ENCODE results near the gene RPA3.

Gene RPA3

GRCh38 chr7:7736671-7737070, 18.3 kb upstream of the RPA3 start:
- no peak for DNase-seq (ENCODE audit: extremely low read depth in 1 of 2, low read depth in 1 of 2)

GRCh38 chr7:7732621-7733281, 14.3 kb upstream of the RPA3 start:
- no peak for DNase-seq (ENCODE audit: extremely low read depth in 1 of 2, low read depth in 1 of 2)

- DNase-seq (ENCODE audit: extremely low read depth in 1 of 2, low read depth in 1 of 2): no peak
Measured at GRCh38 chr7:7731732-7732131, 13.3 kb upstream of the RPA3 start.

- no peak for DNase-seq (ENCODE audit: extremely low read depth in 1 of 2, low read depth in 1 of 2)
Measured at GRCh38 chr7:7720750-7721621, 2.6 kb upstream of the RPA3 start.

GRCh38 chr7:7720193-7720592, 1.8 kb upstream of the RPA3 start:
- DNase-seq (ENCODE audit: extremely low read depth in 1 of 2, low read depth in 1 of 2): no peak

- no peak for DNase-seq (ENCODE audit: extremely low read depth in 1 of 2, low read depth in 1 of 2)
Measured at GRCh38 chr7:7719236-7719635, 829 bp upstream of the RPA3 start.

GRCh38 chr7:7713730-7714129, 4.7 kb downstream of the RPA3 start:
- DNase-seq (ENCODE audit: extremely low read depth in 1 of 2, low read depth in 1 of 2): no peak

- no peak for DNase-seq (ENCODE audit: extremely low read depth in 1 of 2, low read depth in 1 of 2)
Measured at GRCh38 chr7:7710469-7710868, 7.9 kb downstream of the RPA3 start.

- DNase-seq (ENCODE audit: extremely low read depth in 1 of 2, low read depth in 1 of 2): no peak
Measured at GRCh38 chr7:7709291-7709690, 9.1 kb downstream of the RPA3 start.

GRCh38 chr7:7707806-7708205, 10.6 kb downstream of the RPA3 start:
- DNase-seq (ENCODE audit: extremely low read depth in 1 of 2, low read depth in 1 of 2): no peak

- no peak for DNase-seq (ENCODE audit: extremely low read depth in 1 of 2, low read depth in 1 of 2)
Measured at GRCh38 chr7:7707246-7707645, 11.2 kb downstream of the RPA3 start.

- no peak for DNase-seq (ENCODE audit: extremely low read depth in 1 of 2, low read depth in 1 of 2)
Measured at GRCh38 chr7:7706556-7707172, 11.7 kb downstream of the RPA3 start.

- no peak for DNase-seq (ENCODE audit: extremely low read depth in 1 of 2, low read depth in 1 of 2)
Measured at GRCh38 chr7:7706101-7706511, 12.3 kb downstream of the RPA3 start.

GRCh38 chr7:7705318-7705717, 13.1 kb downstream of the RPA3 start:
- DNase-seq (ENCODE audit: extremely low read depth in 1 of 2, low read depth in 1 of 2): no peak

- no peak for DNase-seq (ENCODE audit: extremely low read depth in 1 of 2, low read depth in 1 of 2)
Measured at GRCh38 chr7:7704867-7705266, 13.5 kb downstream of the RPA3 start.

- no peak for DNase-seq (ENCODE audit: extremely low read depth in 1 of 2, low read depth in 1 of 2)
Measured at GRCh38 chr7:7703427-7703826, 15.0 kb downstream of the RPA3 start.

GRCh38 chr7:7702826-7703225, 15.6 kb downstream of the RPA3 start:
- no peak for DNase-seq (ENCODE audit: extremely low read depth in 1 of 2, low read depth in 1 of 2)

- no peak for DNase-seq (ENCODE audit: extremely low read depth in 1 of 2, low read depth in 1 of 2)
Measured at GRCh38 chr7:7701527-7701926, 16.9 kb downstream of the RPA3 start.

GRCh38 chr7:7699970-7700369, 18.4 kb downstream of the RPA3 start:
- no peak for DNase-seq (ENCODE audit: extremely low read depth in 1 of 2, low read depth in 1 of 2)

GRCh38 chr7:7699380-7699779, 19.0 kb downstream of the RPA3 start:
- no peak for DNase-seq (ENCODE audit: extremely low read depth in 1 of 2, low read depth in 1 of 2)

GRCh38 chr7:7698930-7699329, 19.5 kb downstream of the RPA3 start:
- DNase-seq (ENCODE audit: extremely low read depth in 1 of 2, low read depth in 1 of 2): no peak
